Kidney (tissue), 14 donors: ENCODE data around the gene NUDCD3. TPM values are rescaled to one million over a fixed set of nuclear protein-coding genes. Genes with fewer than 3 reads are reported as not detected.

ENCODE experiments used
- DNase-seq, 5 donors: peaks; one replicate each; pipeline ENCODE4 v3.0.0-alpha.2; 2013 to 2020
- FAIRE-seq: peaks from 2 replicates; lab custom pipeline; 2012; peaks lifted over from hg19 to GRCh38; lab: Jason Lieb, UNC
- H3K27ac ChIP-seq, 2 donors: one replicate each; pipeline ENCODE4 v1.7.0; 2013; ENCODE audit warnings: low read depth in 2 of 2, low read length in 2 of 2, inconsistent platforms in 1 of 2
- H3K27me3 ChIP-seq: one replicate; pipeline ENCODE4 v1.7.1; 2013; ENCODE audit warnings: low read length, inconsistent platforms; ENCODE audit not compliant: control insufficient read depth, insufficient read depth
- H3K36me3 ChIP-seq, 3 donors: one replicate each; pipeline versions ENCODE4 v1.7.0 to v1.7.1; 2013; ENCODE audit warnings: low read length in 3 of 3, control low read depth in 1 of 3, inconsistent platforms in 1 of 3; ENCODE audit not compliant: insufficient read depth in 3 of 3, control insufficient read depth in 2 of 3
- H3K4me1 ChIP-seq, 3 donors: one replicate each; pipeline versions ENCODE4 v1.7.0 to v1.7.1; 2013; ENCODE audit warnings: low read length in 3 of 3, inconsistent platforms in 1 of 3, low read depth in 1 of 3; ENCODE audit not compliant: control insufficient read depth in 2 of 3, insufficient read depth in 2 of 3
- H3K4me3 ChIP-seq, 3 donors: one replicate each; pipeline versions ENCODE4 v1.7.0 to v1.8.1; 2013; ENCODE audit warnings: low read length in 3 of 3, control low read depth in 1 of 3, inconsistent platforms in 1 of 3
- H3K9ac ChIP-seq, 3 donors: one replicate each; pipeline versions ENCODE4 v1.7.0 to v1.7.1; 2013; ENCODE audit warnings: low read length in 3 of 3, control low read depth in 1 of 3, inconsistent platforms in 1 of 3
- H3K9me3 ChIP-seq, 3 donors: one replicate each; pipeline versions ENCODE4 v1.7.0 to v1.7.1; 2013; ENCODE audit warnings: low read length in 3 of 3, control low read depth in 1 of 3, inconsistent platforms in 1 of 3; ENCODE audit not compliant: control insufficient read depth in 2 of 3, insufficient read depth in 1 of 3
- intact Hi-C: fragments of 100-400 bp; cut with DNase I; formaldehyde crosslinking; loops from one replicate; pipeline ENCODE4 v1.11.1; 2022
- polyA plus RNA-seq: library from polyadenylated mRNA; stranded (reverse); fragments of 350-450 nt; fragmentation: Illumina TruSeq; extraction: RNeasy Lipid Tissue Mini Kit (QIAGEN cat#74804); gene quantifications from one replicate; pipeline ENCODE4 v1.2.3, GENCODE V29; 2014; ENCODE audit warnings: low read depth, low replicate concordance; ENCODE audit not compliant: insufficient read depth
- total RNA-seq: library from RNA; stranded (reverse); fragmentation: NEBNext Ultra II Directional; extraction: Animal tissue kit (Norgen Biotek cat#: 25700); gene quantifications from one replicate; pipeline ENCODE4 v1.2.1, GENCODE V29; 2021
- TF ChIP-seq, protein P1 (sequence below): IDR thresholded peaks from 3 replicates; pipeline ENCODE4 v1.5.1; 2012; ENCODE audit warnings: mild to moderate bottlenecking, moderate library complexity, borderline replicate concordance; ENCODE audit not compliant: insufficient read depth; ENCODE audit errors: extremely low read depth
- donor health status: control.
- donor health status: control.
- donor health status: control.
- donor health status: control.
- donor health status: control.
- donor health status: DM: yes; HTN: yes; CAD: no.
- donor health status: Normal renal cell carcinoma (clear cell type).

Gene NUDCD3
- total and polyA plus RNA-seq, 2 donors from 2014 or later: 37.9 to 97.7 TPM

DNA sequence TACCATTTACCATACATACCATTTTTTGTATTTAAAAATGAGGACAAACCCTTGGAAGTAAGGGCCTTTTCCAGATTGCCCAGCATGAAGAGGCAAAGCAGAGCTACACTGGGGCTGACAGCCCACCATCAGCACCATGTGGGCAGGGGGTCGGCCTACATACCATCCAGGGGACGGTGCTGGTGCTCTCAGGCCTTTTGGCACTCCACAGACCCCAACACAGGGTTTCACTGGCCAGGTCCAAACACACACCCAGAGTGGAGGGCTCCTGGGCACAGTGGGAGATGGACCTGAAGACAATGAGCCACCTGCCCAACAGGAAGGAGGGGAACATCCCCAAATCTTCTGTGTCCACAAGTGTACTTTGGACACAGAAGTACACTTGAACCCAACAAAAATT, 95.8 kb downstream of the NUDCD3 start:
- no peak for FAIRE-seq
- Histone ChIP-seq H3K27me3 (no peaks in the 10 kb centered on the region), H3K4me3 (no peak overlapping the region), H3K36me3 (peaks cover 4 to 30% (median 20%) of the 10 kb centered on the region in 3 donors), H3K9ac (no peak overlapping the region), H3K4me1 (peaks cover 0 to 4% (median 0%) of the 10 kb centered on the region in 3 donors), H3K27ac (no peak overlapping the region), H3K9me3 (no peaks in the 10 kb centered on the region)
- DNase-seq: peak in 2 of 5 donors; percentile 4 to 19
- intact Hi-C loops: no loop called here
- TF ChIP-seq, protein P1, sequence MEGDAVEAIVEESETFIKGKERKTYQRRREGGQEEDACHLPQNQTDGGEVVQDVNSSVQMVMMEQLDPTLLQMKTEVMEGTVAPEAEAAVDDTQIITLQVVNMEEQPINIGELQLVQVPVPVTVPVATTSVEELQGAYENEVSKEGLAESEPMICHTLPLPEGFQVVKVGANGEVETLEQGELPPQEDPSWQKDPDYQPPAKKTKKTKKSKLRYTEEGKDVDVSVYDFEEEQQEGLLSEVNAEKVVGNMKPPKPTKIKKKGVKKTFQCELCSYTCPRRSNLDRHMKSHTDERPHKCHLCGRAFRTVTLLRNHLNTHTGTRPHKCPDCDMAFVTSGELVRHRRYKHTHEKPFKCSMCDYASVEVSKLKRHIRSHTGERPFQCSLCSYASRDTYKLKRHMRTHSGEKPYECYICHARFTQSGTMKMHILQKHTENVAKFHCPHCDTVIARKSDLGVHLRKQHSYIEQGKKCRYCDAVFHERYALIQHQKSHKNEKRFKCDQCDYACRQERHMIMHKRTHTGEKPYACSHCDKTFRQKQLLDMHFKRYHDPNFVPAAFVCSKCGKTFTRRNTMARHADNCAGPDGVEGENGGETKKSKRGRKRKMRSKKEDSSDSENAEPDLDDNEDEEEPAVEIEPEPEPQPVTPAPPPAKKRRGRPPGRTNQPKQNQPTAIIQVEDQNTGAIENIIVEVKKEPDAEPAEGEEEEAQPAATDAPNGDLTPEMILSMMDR: no peak

DNA sequence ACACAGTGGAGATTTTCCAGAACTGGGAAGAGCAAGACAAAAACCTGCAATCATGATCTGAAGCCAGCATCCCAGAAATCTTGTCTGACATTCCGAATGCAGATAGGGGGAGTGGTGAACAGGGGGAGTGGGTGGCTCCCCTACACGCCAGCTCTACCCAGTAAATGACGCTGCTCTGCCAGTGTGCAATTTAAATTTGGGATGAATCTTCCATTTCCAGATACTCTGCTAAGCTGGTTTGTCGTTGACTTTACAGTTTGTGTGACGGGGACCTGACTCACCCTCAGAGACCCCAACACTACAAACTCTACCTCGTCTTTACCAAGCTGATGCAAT, 96.4 kb downstream of the NUDCD3 start:
- no peak overlapping the region for H3K9ac ChIP-seq
- H3K27me3 ChIP-seq: no peaks in the 10 kb centered on the region
- H3K4me1 ChIP-seq: peaks cover 0 to 4% (median 0%) of the 10 kb centered on the region in 3 donors
- H3K9me3 ChIP-seq: no peaks in the 10 kb centered on the region
- TF ChIP-seq, protein P1: no peak
- intact Hi-C loops: no loop called here
- FAIRE-seq (no peak), DNase-seq (no peak)
- peaks cover 4 to 33% (median 20%) of the 10 kb centered on the region in 3 donors for H3K36me3 ChIP-seq
- H3K27ac ChIP-seq: no peak overlapping the region
- no peak overlapping the region for H3K4me3 ChIP-seq

DNA sequence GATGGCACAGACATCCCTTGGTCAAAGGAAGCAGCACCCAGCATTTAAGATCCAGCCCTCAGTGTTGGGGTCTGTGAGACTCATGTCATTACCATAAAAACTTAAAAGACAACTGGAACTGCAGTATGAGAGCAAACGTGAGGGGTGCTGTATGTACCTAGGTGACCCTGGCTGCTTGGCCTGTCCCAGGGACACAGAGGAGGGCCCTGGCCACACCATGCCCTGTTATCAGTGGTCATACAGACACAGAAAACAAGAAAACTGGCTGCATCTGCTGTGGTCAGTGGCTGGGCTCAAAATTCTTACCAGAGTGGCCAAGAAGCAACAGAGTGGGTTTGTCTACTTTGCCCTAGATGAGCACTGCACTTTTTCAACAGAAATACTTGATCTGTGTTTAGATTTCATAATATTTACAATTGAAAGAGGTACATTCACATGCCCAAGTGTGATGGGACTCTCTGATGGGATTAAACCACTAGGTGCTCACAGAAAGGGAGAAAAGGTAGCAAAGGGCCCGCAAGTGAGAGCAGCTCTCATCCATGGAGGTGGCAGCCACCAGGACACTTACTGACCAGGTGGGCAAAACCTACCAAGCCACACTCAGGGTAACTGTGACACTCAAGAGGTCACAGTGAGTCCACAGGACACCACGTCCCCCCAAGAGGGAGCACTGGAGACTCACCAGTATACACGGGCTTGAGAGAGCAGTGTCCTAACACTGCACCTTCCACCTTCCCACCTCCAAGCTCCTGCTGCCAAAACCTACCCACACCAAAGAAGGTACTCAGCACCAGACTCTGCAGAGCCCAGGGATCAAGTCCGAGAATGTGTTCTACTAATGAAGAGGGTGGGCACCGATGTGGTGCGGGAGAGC, 97.0 kb downstream of the NUDCD3 start:
- FAIRE-seq (no peak), DNase-seq (peak in 2 of 5 donors; percentile 1 to 8)
- Histone ChIP-seq H3K4me3 (no peak overlapping the region), H3K27ac (no peak overlapping the region), H3K9ac (no peak overlapping the region), H3K27me3 (no peaks in the 10 kb centered on the region), H3K4me1 (peaks cover 0 to 4% (median 0%) of the 10 kb centered on the region in 3 donors), H3K36me3 (peaks cover 4 to 39% (median 22%) of the 10 kb centered on the region in 3 donors), H3K9me3 (no peaks in the 10 kb centered on the region)
- intact Hi-C loops: no loop called here
- TF ChIP-seq, protein P1: no peak
